ENCODE measurements around the gene HECTD3.

HECTD3 gene

GRCh38 chr1:45040297-45040696 lies 29.2 kb upstream of the HECTD3 start:
- Histone ChIP-seq H3K27me3 (ENCODE audit: insufficient read depth, poor library complexity, severe bottlenecking) (no peaks in the 10 kb centered on the region), H3K4me3 (replicated peaks; ENCODE audit: insufficient read depth, low read length) (no peak overlapping the region), H3K27ac (replicated peaks) (no peak overlapping the region)
- DNase-seq (ENCODE audit: low read depth in 1 of 2, low spot score in 1 of 2) = no peak
- no peak for TF ChIP-seq CTCF (IDR thresholded peaks at IDR 0.05; ENCODE audit: insufficient read depth, low read length)
- no peak for TF ChIP-seq GABPA (IDR thresholded peaks at IDR 0.05; ENCODE audit: low read depth)

GRCh38 chr1:45038661-45039364 lies 27.7 kb upstream of the HECTD3 start:
- H3K4me3 ChIP-seq (replicated peaks; ENCODE audit: insufficient read depth, low read length) = no peak overlapping the region
- no peak for TF ChIP-seq GABPA (IDR thresholded peaks at IDR 0.05; ENCODE audit: low read depth)
- TF ChIP-seq REST (IDR thresholded peaks at IDR 0.05; ENCODE audit: insufficient replicate concordance, low read depth) = no peak
- no peak for TF ChIP-seq SPI1 (IDR thresholded peaks at IDR 0.05; ENCODE audit: borderline replicate concordance, low read depth)
- no peak for TF ChIP-seq POLR2AphosphoS5 (IDR thresholded peaks at IDR 0.05; ENCODE audit: low read depth)
- TF ChIP-seq CTCF (IDR thresholded peaks at IDR 0.05; ENCODE audit: insufficient read depth, low read length) = no peak
- no peak for DNase-seq (ENCODE audit: low read depth in 1 of 2, low spot score in 1 of 2)

GRCh38 chr1:45038240-45038639 lies 27.1 kb upstream of the HECTD3 start:
- Histone ChIP-seq H3K27ac (replicated peaks) (no peak overlapping the region), H3K27me3 (ENCODE audit: insufficient read depth, poor library complexity, severe bottlenecking) (no peaks in the 10 kb centered on the region)
- TF ChIP-seq CTCF (IDR thresholded peaks at IDR 0.05; ENCODE audit: insufficient read depth, low read length) (no peak), POLR2AphosphoS5 (IDR thresholded peaks at IDR 0.05; ENCODE audit: low read depth) (no peak), SPI1 (IDR thresholded peaks at IDR 0.05; ENCODE audit: borderline replicate concordance, low read depth) (no peak), REST (IDR thresholded peaks at IDR 0.05; ENCODE audit: insufficient replicate concordance, low read depth) (no peak), GABPA (IDR thresholded peaks at IDR 0.05; ENCODE audit: low read depth) (no peak)

More at GRCh38 chr1:45038661-45039364, 27.7 kb upstream of the HECTD3 start:
- Histone ChIP-seq H3K27ac (replicated peaks) (no peak overlapping the region), H3K27me3 (ENCODE audit: insufficient read depth, poor library complexity, severe bottlenecking) (no peaks in the 10 kb centered on the region)

GRCh38 chr1:45037456-45037855 lies 26.3 kb upstream of the HECTD3 start:
- H3K27me3 ChIP-seq (ENCODE audit: insufficient read depth, poor library complexity, severe bottlenecking) = no peaks in the 10 kb centered on the region
- TF ChIP-seq REST (IDR thresholded peaks at IDR 0.05; ENCODE audit: insufficient replicate concordance, low read depth) (no peak), GABPA (IDR thresholded peaks at IDR 0.05; ENCODE audit: low read depth) (no peak)
- no peak overlapping the region for H3K4me3 ChIP-seq (replicated peaks; ENCODE audit: insufficient read depth, low read length)
- H3K27ac ChIP-seq (replicated peaks) = no peak overlapping the region
- no peak for DNase-seq (ENCODE audit: low read depth in 1 of 2, low spot score in 1 of 2)

More at GRCh38 chr1:45038240-45038639, 27.1 kb upstream of the HECTD3 start:
- no peak for DNase-seq (ENCODE audit: low read depth in 1 of 2, low spot score in 1 of 2)
- H3K4me3 ChIP-seq (replicated peaks; ENCODE audit: insufficient read depth, low read length) = no peak overlapping the region
